Limb (tissue), 2 donors: ENCODE measurements around the gene RTN1.

Experiments
- DNase-seq, 2 donors: peaks; one replicate each; pipeline ENCODE4 v3.0.0-alpha.2; 2016; ENCODE audit errors: extremely low spot score in 2 of 2

The RTN1 gene

GRCh38 chr14:59788176-59788575, 82.4 kb downstream of the RTN1 start:
- DNase-seq, result no peak

GRCh38 chr14:59787045-59787674, 83.4 kb downstream of the RTN1 start:
- no peak for DNase-seq

GRCh38 chr14:59785629-59786028, 84.9 kb downstream of the RTN1 start:
- no peak for DNase-seq

DNA sequence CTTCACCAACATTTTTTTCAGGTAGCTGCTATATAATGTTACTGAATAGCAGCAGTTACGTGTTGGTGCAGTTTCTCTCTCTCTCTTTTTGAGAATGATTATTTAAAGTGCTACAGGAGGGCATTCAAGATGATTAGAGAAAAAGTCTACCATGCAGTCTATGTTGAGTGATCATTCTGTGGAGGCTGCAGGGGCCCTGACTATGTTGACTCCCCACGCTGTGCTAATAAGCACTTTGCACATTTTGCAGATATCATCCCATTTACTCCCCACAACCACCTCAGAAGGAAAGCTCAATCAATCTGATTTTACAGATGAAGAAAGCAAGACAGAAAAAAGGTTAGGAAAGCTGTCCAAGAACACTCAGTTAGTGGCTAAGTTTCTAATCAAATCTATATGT, 87.8 kb downstream of the RTN1 start:
- DNase-seq, result no peak

GRCh38 chr14:59777006-59777579, 93.5 kb downstream of the RTN1 start:
- no peak for DNase-seq

- DNase-seq, result no peak
Observed at GRCh38 chr14:59776468-59776867, 94.1 kb downstream of the RTN1 start.

DNA sequence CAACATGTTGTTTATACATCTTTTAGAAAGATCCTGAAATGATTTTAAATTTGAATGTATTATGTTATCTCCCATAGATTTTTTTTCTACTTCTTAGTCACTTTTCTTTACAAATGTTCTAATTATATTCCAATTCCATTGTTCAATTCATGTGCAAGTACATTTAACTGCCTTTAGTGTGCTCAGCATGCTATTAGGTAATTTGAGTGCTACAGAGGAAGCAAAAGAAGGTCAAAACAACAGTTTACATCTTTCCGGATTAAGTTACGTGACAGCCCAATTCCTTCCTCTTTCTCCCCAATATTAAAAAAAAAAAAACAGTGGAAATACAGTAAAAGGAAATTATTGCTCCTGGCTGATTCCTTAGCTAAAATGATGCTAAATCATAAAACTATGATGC, 98.3 kb downstream of the RTN1 start:
- DNase-seq, result no peak

- no peak for DNase-seq
Observed at GRCh38 chr14:59771577-59771976, 99.0 kb downstream of the RTN1 start.

DNA sequence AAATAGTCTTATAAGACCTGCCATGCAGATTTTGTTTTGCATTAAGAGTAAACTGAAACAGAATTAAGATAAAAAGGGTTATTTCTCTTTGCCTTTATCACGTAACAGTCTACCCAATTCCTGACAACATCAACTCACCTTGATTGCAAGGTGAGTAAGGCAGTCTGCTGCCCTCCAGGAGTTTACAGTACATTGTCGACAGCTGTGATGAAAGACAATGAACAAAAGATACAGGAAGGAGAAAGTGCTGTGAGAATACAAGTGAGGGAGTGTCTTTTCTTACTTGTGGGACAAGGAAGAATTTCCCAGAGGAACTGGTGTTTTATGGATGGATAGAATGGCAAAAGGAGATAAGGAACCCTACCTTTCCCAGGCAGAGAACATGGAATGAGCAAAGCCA, 101.0 kb downstream of the RTN1 start:
- no peak for DNase-seq

DNA sequence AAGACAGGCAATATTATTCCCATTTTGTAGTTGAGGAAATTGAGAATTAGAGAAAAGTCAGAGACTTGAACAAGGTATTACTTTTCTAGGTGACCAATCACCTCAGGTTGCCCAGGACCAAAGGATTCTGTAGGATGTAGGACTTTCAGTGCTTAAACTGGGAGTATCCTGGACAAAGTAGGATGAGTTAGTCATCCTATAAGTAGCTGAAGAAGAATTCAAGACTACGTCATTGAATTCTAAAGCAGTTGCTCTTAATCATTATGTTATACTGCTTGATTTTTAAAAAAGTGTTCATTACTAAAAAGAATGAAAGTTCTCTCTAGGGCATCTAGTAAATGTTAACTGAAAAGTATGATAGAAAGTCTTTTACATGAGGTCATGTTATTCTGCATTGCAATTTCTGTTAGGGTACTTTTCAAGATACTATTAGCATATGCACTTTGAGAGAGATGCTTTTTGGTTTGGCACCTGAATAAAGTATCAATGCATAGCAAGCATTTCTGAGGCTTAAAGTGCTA, 101.7 kb downstream of the RTN1 start:
- no peak for DNase-seq

DNA sequence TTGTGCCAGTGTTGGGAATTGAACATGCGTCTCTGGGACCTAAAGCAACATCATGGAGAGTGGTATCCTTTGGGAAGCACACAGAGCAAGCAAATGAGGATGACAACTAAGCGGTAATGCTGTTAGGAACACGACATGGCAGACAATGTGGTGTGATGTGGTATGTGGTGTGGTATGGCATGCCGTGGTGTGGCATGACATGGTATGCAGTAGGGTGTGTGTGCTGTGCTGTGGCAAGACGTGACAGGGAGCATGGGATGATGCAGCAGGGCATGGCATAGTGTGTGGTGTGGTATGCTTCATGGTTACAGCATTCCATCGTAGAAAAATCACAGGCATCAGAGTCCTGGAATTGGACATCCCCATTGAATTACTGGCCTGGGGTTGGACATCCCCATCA, 108.7 kb downstream of the RTN1 start:
- DNase-seq, result no peak

- no peak for DNase-seq
Observed at GRCh38 chr14:59755409-59756135, 115.0 kb downstream of the RTN1 start.

GRCh38 chr14:59754256-59754655, 116.3 kb downstream of the RTN1 start:
- no peak for DNase-seq

- no peak for DNase-seq
Observed at GRCh38 chr14:59753512-59753911, 117.1 kb downstream of the RTN1 start.

- no peak for DNase-seq
Observed at GRCh38 chr14:59751578-59751977, 119.0 kb downstream of the RTN1 start.

- DNase-seq, result no peak
Observed at GRCh38 chr14:59739794-59740193, 130.8 kb downstream of the RTN1 start.

GRCh38 chr14:59728304-59728703, 142.3 kb downstream of the RTN1 start:
- DNase-seq, result no peak

GRCh38 chr14:59727073-59727661, 143.4 kb downstream of the RTN1 start:
- no peak for DNase-seq

DNA sequence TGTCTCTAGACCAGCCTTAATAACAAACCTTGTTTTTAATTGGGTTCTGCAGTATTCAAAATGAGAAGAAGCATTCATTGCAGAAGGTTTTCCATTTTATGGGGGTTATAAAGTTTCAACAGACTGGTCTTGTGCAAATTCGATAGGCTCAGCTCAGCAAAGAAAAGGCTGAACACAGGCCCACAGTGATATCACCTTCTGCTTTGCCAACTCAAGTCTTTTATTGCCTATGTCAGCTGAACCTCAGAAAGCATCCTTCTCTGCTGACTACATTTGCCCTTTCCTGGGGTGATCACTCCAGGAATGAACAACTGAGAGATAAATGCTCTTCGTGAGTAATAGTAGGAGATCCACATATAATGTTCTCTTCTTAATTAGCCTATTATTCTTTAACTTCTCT, 159.5 kb downstream of the RTN1 start:
- no peak for DNase-seq

GRCh38 chr14:59707778-59708561, 162.6 kb downstream of the RTN1 start:
- DNase-seq, result peak in 1 of 2 donors; percentile 32

- no peak for DNase-seq
Observed at GRCh38 chr14:59705866-59706265, 164.7 kb downstream of the RTN1 start.

GRCh38 chr14:59705245-59705644, 165.3 kb downstream of the RTN1 start:
- no peak for DNase-seq
